ENCODE results near the gene CFAP299.

- no peak for TF ChIP-seq CTCF (conservative IDR thresholded peaks at IDR 0.05; ENCODE audit: low read length)
- TF ChIP-seq EZH2phosphoT487 (IDR thresholded peaks at IDR 0.05; ENCODE audit: borderline replicate concordance, low read depth, low read length): no peak
These were observed 396.5 kb downstream of the CFAP299 start for GRCh38 chr4:80732010-80732409.
